GM21390 (cell line): ENCODE data around the gene SPHKAP.
"Not testable (repeated sequence)": the region's sequence is repeated elsewhere in the genome, so short reads cannot be mapped to it uniquely, and the experiment has no call there.

ENCODE experiments used
- ATAC-seq: cut with Tn5 transposase; IDR thresholded peaks from one replicate; pipeline ENCODE4 v1.9.1; 2021; ENCODE audit not compliant: unreplicated experiment

Gene SPHKAP

DNA sequence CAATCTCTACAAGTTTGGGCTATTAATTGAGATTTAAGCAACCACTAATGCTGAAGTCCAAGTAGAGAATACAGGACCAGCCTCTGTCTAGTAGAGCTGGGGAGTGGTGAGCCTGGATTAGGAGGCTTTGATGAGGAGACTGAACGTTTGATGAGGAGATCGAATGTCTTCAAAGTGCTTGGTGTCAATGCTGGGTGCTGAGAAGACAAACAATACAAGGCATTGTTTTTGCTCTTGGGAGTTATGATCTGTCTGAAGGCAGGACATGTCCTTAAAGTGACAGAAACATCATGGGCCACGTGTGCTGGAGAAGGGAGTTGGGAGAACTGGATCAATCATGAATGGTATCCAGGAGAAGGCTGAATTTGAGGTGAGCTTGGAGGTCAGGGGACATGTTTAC, 143.6 kb downstream of the SPHKAP start:
- no peak for ATAC-seq

DNA sequence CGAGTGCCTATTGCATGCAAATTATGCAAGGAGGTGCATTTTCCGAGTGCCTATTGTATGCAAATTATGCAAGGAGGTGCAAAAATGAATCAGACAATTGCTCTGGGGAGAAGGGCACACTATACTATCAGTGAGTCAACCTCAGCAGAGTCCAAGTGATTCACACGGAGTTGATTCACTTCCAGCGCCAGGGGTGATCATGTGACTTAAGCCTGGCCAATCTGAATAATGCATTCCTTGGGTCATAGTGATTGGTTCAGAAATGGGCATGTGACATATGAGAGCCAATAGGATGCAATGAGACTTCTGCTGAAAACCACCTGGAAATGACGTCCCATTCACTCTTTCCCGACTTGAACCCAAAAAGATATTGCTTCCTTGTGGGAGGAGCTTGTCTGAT, 157.9 kb downstream of the SPHKAP start:
- no peak for ATAC-seq

DNA sequence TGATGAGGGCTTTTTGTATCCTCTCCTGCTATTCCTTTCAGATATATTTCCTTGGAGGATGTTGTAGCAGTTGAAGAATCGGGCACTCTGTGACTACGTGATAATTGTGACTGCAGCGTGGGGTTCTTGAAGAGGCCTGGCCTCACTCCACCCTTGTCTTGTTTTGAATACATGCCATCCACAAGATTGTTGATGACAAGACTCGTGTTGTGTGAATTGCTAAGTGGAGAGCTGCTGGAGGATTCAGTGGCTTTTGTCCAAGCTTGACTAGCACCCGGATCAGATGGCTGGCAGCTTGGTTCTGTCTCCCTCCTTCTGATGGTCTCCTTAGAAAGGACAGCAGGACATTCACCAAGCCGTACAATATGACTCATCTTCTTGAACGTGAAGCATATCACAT, 163.2 kb downstream of the SPHKAP start:
- no peak for ATAC-seq

DNA sequence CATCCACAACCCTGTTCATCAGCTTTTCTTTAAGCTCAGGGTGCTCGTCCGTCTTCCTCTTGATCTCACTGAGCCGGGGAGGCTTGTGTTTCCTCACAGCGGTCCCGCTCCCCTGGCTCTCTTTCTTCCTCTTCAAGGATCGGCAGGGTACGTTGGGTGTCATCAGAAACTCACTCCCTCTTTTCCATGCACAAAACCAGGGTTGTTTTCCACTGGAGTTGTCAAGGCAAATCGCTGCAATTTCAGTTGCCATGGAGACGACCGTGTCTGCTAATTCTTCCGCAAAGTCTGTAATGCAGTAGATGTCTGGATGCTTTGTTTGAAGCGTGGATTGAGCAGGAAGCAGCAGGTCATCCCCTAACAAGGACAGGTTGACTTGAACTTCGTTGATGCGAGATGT, 163.7 kb downstream of the SPHKAP start:
- ATAC-seq: no peak

DNA sequence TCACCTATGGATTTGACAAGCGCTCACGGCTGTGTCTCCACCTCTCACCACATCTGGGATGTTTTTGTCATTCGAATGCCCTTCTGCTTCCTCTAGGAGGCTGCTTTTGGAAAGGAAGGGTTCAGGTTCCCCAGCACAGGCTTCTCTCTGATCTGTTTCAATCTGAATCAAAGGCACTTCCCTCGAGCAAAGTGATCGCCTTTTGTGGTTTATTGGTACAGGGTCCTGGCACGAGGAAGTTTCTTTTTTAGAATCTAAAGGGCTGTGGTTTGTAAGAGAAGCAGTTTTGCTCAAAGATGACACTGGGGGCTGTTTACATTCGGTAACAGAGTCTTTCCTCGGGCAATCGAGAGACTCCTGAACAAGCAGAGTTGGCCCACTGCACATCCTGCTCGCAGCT, 165.1 kb downstream of the SPHKAP start:
- ATAC-seq: no peak

DNA sequence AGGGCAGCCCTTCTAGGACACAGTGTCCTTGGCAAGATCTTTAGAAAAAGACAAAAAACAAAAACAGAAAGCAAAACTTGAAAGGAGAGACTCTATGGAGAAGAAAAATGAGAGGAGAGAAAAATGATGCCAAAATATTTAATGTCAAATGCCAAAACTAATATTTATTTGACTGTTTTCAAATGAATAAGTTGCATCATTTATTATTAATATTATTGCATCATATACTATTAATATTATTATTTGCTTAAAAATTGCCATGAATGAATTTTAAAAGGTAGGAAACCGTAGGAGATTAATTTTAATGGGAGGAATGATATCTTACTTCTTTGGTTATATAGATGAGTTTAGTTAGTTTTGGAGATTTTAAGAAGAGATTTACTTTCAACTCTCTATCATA, 165.7 kb downstream of the SPHKAP start:
- ATAC-seq: no peak

DNA sequence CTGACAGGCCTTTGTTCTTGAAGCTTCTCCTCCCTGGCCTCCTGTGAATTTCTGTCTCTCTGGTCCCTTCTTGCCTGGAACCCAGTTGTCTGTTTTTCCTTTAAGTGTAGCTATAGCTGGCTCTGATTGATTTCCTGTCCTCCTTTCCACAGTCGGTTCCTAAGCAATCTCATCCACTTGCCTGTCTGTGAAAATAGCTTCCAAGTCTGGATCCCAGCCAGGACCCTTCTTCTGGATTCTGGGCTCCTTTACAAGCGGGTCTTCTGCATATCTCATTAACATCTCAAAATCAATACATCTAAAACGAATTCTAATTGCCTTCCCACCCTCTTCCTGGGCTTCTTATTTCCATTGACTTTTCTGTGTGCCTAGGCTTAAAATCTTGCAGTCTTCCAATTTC, 185.1 kb downstream of the SPHKAP start:
- ATAC-seq: no peak

DNA sequence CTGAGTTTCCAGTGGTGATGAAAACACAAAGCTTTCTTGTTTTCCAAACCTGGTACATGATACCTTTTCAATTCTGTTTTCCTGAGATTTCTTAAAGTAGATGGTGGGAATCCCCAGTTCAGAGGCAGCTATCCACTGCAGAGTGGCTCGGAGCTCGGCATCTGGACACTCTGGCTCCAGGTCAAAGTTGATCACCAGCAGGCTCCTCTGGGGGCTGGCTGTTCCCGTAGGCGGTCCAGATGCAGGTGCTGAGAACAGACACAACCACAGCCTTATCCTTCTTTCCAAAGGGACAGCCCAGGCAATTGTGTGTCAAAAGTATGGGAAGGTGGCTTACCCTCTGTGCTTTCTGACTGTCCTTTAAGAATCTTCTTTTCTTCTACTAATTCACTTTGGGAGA, 190.6 kb downstream of the SPHKAP start:
- no peak for ATAC-seq

DNA sequence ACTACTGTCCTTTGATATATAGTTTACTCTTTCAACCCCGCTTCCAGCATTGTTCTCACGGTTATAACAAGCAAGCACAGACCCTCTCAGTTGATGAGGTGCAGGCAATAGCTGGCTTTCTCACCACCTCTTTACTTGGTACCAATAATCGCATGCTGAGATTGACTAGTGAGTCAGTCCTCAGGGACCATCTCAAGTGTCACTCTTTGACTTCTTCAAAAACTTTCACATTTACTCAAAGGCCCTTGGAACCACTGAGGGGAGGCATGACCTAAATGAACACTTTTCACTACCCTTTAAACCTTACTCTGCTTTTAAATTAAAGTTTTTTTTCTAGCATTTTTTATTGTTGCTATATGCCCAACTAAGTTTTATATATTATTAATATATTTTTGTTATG, 208.2 kb downstream of the SPHKAP start:
- ATAC-seq: no peak

DNA sequence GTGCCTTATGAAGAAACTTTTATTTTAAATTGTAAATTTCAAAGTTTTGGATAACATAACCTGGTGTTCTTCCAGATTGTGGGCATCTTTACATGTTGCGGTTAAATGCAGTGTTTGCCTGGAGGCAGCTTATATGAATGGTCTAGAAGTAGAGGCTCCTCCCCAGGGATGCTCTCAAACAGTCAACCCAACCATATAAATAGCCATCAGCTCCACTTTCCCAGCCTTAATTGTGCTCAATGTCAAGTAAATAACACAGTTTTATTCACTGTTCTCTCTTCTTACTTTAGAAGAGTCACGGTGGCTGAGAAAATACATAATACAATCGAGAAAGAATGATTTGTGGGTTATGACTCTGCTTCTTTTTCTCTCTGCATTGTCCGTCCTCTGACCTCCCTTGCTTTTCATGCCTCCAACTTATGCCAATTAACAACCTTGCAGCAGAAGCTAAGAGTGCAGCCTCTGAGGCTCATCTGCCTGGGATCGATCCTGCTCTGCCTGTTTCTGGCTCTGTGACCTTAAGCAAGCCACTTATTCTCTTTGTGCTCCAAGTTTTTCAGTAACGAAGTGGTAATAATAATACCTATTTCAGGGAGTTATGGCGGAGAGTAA, 209.8 kb downstream of the SPHKAP start:
- ATAC-seq: no peak

DNA sequence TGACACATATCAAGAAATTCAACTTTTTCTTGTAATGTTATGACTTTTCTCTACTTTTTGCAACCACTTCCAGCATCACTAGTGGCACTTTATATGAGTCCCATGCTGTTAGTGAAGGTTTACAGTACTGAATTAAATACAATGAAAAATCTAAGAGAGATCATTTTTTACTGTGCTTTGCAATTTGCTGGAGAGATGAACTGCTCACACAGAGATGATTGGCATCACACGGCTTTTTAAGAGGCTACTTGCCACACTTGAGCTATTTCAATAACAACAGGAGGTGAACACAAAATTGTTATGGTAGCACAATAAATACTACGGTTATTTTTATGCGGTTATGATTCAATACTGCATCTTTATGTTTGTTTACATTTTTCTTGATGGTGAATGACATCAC, 221.2 kb downstream of the SPHKAP start:
- no peak for ATAC-seq

DNA sequence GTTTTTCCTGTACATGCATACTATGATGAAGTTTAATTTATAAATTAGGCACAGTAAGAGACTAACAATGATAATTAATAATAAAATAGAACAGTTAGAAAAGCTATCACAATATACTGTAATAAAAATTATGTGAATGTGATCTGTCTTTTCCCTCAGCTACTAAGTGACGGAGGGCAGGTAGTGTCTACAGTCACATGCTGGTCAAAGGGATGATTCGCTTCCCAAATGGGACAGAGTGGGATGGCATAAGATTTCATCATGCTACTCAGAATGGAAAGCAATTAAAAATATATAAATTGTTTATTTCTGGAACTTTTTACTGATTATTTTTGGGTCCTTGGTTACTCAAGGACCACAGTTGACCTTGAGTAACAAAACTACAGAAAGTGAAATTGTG, 238.5 kb downstream of the SPHKAP start:
- ATAC-seq: no peak

DNA sequence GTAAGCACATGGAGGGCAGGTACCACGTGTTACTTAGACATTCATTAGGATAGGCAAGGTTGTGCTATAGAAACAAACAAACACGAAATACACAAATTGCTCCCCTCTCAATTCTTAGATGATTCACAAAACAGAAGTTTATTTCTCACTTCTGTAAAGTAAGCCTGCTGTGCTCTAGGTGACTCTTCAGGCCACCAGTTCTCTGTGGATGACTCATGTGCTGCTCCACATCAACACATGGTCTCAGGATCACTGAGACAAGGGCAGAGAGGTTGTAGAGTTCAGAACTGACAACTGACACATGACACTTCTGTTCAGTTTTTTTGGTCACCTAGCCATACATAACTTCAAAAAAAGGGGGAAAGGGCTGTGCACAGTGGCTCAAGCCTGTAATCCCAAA, 239.5 kb downstream of the SPHKAP start:
- ATAC-seq: peak; percentile 64

DNA sequence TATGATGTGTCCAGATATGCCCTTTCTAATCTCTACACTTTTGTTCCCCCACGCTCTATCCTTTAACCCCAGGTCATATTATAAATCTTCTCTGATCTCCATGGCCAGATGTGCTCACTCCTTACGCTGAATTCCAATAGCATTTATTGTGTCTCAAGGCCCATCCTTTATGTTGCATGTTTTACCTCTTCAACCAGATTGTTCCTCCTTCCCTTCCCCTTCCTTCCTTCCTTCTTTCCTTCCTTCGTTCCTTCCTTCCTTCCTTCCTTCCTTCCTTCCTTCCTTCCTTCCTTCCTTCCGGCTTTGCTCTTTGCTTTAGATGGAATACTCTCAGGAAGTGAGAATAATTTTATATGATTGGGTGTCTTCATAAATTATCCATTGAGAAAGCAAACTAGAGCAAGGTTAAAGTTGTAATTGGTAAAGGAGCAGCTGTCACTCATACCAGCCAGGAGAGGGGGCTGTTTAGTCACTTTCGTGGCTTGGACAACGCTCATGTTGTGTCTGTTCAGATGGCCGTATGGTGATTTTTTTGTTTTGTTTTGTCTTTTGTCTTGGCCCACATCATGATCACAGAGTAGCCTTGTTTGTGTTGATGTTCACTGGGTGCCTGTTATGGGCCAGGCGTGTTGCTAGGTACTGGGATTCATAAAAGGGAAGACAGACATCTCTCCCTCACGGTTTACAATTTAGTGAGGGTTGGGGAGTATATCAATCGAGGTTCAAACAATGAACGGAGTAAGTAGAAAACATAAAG, 242.0 kb downstream of the SPHKAP start:
- peak; percentile 54 for ATAC-seq

DNA sequence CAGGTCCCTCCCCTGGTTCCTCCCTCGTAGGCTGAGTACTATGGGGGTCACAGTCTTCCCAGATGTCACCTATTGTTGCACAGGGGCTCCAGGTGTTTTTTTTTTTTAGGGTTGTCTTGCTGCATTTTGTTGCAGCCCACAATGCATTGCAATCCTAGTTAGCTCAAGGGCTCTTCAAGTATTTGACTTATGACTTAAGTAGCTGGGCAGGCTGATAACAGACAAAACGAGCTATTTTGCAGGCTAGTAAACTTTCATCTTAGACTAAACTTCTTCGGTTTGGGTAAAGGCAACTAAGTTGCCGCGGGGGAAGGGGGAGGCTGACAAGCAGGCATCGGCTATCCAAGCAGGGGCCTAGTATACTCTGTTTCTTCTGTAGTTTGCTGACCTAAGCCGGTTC, 245.2 kb downstream of the SPHKAP start:
- not testable (repeated sequence) for ATAC-seq

DNA sequence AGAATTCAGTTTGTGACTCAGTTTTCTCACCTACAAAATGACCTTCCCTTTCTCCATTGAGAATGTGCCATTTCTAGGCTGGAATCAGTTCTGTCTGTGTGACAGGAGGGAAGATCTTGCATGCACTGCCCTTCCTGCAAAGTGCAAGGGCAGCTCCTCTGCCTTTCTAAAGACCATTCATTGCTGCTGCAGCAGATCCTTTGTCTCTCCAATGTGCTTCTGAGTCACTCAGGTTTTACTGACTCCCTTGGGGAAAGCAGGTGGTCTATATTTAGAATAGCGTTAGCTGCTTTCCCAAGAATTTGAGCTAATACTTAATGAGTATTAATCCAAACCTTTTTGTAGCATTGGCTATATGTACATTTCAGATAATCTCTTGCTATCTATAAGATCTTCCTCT, 247.6 kb downstream of the SPHKAP start:
- no peak for ATAC-seq

DNA sequence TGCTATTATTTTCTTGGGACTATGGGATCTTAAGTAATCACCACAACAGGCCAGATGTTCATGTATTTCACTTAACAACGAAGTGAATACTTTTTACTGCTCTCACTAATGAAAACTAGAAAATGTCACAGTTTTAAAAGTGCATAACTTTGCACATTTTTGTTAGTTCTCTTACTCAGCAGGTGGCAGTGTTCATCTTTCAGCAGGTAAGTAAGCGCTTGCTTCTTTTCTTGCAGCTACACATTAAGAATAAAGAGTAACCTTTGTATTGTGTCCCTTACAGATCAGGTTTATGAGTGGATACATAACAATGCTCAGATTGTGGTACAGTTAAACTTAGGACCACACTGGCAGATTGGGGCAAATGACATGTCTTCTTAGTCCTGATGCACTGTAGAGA, 249.1 kb downstream of the SPHKAP start:
- no peak for ATAC-seq

DNA sequence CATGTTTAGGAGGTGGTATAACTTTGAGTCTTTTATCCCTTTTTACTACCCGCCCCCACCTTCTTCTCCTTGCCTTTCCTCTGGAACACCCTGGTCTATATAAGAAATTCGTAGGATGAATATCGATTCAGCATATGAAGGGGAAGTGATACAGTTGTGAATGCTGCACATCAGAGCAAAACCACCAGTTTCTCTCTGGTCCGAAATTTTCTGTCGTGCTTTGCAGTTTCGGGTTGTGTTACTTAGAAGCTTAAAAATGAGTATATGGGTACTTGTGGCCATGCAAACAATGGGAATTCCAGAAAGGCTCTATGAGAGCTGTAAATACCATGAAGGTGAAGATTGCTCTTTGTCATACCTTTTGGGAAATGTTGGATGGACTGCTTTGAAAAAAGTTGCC, 249.5 kb downstream of the SPHKAP start:
- ATAC-seq: no peak
